Mesodermal cell (in vitro differentiated cells): ENCODE data around the gene COL15A1.

Experiments used
- H3K27ac ChIP-seq: 2 replicates; pipeline ENCODE4 v1.7.0; 2013; ENCODE audit warnings: mild to moderate bottlenecking, low read depth, low read length, moderate library complexity; ENCODE audit not compliant: severe bottlenecking
- H3K36me3 ChIP-seq: 2 replicates; pipeline ENCODE4 v1.7.1; 2013; ENCODE audit warnings: mild to moderate bottlenecking, low read length, moderate library complexity; ENCODE audit not compliant: control insufficient read depth, insufficient read depth
- H3K4me1 ChIP-seq: one replicate; pipeline ENCODE4 v1.7.1; 2013; ENCODE audit warnings: mild to moderate bottlenecking, low read length; ENCODE audit not compliant: insufficient read depth, control insufficient read depth, poor library complexity, severe bottlenecking
- H3K4me3 ChIP-seq: 2 replicates; pipeline ENCODE4 v1.7.0; 2013; ENCODE audit warnings: low read length, control low read depth, mild to moderate bottlenecking; ENCODE audit not compliant: insufficient read depth, poor library complexity, severe bottlenecking; ENCODE audit errors: extremely low read depth
- H3K9me3 ChIP-seq: 2 replicates; pipeline ENCODE4 v1.7.1; 2013; ENCODE audit warnings: mild to moderate bottlenecking, low read length, moderate library complexity; ENCODE audit not compliant: control insufficient read depth
- WGBS, 2 experiments: methylation state at CpG; one replicate each; pipeline ENCODE4 v1.1.5; 2013; ENCODE audit warnings: missing lambda C conversion rate in 2 of 2; ENCODE audit not compliant: insufficient coverage in 2 of 2; 5-methylcytosine and 5-hydroxymethylcytosine counted together

Gene COL15A1

DNA sequence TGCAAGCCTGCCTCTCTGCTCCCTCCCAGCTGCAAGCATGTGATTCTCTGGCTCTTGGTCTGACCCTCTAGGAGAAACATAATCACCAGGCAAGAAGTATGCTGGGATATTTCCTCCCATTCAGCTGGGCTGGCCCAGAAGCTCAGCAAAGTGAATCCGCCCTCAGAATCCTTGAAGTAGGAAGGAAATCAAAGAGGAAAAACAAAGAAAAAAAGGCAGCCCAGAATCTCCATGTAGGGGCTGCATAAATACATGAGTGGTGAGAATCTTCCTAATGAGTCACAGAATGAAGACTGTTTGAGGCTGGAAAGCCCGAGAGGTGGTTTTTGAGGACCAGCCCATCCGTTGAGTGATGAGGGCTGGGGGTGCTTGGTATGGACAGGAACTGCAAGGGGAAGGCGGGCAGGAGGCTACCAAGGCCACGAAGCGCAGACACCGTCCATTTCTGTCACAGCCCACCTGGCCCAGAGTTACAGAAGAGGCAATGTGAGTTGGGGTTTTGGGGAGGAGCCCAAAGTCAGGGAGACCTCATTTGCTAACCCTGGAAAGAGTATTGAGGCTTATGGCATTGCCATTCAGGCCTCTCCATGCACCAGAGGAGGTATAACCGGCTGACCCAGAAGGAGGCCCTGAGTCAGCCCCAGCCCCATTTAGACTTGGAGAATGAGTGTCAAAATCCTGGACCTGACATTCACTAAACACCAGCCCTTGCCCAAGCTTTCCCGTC, 127.8 kb downstream of the COL15A1 start:
- Histone ChIP-seq H3K27ac (no peak overlapping the region), H3K9me3 (no peaks in the 10 kb centered on the region), H3K4me1 (peaks cover 30% of the 10 kb centered on the region), H3K36me3 (no peaks in the 10 kb centered on the region), H3K4me3 (no peak overlapping the region)
- 94 to 98% methylated on average over 3 to 9 of the region's 9 CpGs for WGBS, 2 experiments

DNA sequence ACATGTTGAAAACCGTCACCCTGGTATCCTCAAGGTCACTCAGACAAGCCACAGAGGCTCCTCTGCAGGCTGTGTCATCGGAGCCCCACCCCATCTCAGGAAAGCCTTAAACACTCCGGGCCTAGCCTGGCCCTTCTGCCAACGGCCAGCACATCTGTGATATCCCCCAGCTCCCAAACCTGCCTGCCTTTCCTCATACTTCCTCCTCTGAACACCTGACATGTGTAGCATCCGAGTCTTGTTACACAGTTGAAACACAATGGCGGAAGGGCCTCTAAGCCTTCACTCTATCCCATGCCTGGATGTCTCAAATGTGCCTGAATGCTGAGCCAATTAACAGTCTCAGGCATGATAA, 128.3 kb downstream of the COL15A1 start:
- no peaks in the 10 kb centered on the region for H3K36me3 ChIP-seq
- H3K27ac ChIP-seq = no peak overlapping the region
- peaks cover 35% of the 10 kb centered on the region for H3K4me1 ChIP-seq
- H3K9me3 ChIP-seq = no peaks in the 10 kb centered on the region
- WGBS, 2 experiments = 87 to 100% methylated on average over 3 to 4 of the region's 6 CpGs
- H3K4me3 ChIP-seq = no peak overlapping the region

DNA sequence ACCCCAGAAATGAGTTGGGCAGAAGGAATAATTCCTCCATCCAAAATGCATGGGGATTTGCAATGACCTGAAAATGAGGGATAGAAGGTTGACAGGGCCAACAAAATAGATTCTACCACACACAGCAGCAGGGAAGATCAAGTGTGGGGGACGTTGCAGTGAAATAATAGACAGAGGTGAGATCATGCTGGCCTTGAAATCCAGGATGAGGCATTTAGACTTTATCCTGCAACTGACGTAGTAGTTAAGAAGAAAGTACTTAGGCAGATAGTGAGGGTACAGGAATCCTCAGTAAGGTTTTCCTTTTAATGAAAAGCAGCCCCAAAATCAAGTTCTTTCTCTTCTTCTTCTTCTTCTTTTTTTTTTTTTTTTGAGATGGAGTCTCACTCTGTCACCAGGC, 129.6 kb downstream of the COL15A1 start:
- Histone ChIP-seq H3K36me3 (no peaks in the 10 kb centered on the region), H3K9me3 (no peaks in the 10 kb centered on the region), H3K4me1 (peaks cover 32% of the 10 kb centered on the region), H3K27ac (no peak overlapping the region), H3K4me3 (no peak overlapping the region)
- 100% methylated on average over 1 of the region's 2 CpGs for WGBS, 2 experiments

DNA sequence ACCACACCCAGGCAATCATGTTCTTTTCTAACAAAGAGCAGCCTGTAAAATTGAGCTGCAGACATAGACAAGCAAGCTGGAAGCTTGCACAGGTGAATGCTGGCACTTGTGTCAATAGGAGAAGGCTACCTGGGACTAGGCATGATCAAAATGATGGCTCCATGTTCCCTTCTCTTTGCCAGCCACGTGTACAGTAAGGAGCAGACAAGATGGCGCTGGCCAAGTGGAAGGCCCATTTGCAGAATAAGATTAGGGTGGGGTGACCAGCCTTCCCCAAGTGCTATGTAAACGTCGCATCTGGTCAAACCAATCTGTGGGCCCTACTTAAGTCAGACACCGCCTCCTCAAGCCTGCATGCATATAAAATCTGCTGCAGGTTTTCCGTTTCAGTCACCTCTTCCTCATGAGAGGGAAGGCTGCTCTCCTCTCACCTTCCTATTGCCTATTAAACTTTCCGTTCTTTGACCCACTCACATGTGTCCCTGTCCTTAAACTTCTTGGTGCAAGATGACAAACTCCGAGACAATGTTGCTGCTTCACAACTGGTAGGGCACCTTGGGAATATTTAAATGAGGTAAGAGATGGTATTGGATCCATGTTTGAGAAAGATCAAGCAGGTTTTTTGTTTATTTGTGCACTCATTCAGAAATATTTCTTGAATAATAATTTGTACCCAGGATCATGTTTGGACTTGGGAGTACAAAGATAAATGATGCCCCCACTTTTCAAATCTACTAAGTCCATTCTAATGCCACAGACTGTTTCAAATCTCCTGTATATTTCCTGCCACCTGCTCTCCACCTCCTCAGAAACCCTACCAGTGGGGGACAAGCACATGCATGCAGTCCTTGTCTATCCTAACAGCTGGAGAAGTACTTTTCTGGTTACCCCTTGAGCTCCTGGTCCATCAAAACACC, 130.5 kb downstream of the COL15A1 start:
- no peak overlapping the region for H3K4me3 ChIP-seq
- H3K36me3 ChIP-seq = no peaks in the 10 kb centered on the region
- no peaks in the 10 kb centered on the region for H3K9me3 ChIP-seq
- 93 to 97% methylated on average over 6 to 7 of the region's 8 CpGs for WGBS, 2 experiments
- peak overlapping the region; percentile 16 for H3K27ac ChIP-seq
- H3K4me1 ChIP-seq = peaks cover 32% of the 10 kb centered on the region

DNA sequence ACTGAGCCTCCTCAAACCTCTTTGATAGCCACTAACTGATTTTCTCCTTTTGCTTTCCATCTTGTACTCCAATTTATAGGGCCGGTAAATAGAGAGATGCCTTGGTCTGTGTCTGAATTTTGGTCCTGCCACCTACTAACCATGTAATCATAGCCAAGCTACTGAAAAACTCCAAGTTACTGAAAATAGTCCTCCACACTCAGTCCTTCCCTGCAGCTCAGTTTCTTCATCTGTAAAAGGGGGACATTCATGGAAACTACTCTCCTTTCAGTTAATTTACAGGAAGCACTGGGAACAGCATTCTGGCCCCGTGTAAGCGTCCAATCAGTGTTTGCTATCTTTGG, 131.2 kb downstream of the COL15A1 start:
- no peaks in the 10 kb centered on the region for H3K9me3 ChIP-seq
- H3K36me3 ChIP-seq = no peaks in the 10 kb centered on the region
- peaks cover 32% of the 10 kb centered on the region for H3K4me1 ChIP-seq
- WGBS, 2 experiments = 90 to 91% methylated on average over 2 to 3 of the region's 3 CpGs
- H3K4me3 ChIP-seq = no peak overlapping the region
- H3K27ac ChIP-seq = peak overlapping the region; percentile 16

DNA sequence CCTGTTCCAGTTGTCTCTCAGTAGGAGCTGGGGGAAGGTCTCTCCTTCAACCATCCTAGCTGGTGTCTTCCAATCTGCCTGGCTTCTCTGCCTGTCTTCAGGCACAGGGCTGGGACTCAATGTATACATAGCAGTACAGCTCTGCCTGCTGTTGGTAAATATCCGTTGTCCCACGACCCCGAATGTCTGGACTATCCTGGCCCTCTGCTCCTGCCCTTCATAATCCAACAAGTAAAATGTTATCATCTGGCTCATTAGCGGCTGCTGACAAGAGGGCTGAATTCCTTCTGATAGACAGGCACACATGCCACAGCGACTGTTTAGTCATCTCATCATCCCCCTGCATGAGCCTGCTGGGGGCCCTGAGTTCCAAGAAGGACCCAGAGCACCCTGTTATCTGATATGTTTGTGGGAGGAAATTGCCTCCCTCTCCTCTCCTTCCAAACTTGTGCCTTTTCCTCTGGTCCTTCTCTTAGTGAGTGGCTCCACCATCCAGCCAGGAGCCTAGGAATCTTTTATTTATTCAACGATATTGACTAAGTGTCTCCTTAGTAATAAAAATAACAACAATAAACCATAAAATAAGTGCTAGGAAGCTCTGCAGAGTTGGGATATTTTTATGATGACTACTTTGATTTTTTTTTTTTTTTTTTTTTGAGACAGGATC, 131.7 kb downstream of the COL15A1 start:
- WGBS, 2 experiments = 75 to 77% methylated on average over 4 to 5 of the region's 6 CpGs
- H3K4me3 ChIP-seq = no peak overlapping the region
- H3K9me3 ChIP-seq = no peaks in the 10 kb centered on the region
- H3K4me1 ChIP-seq = peaks cover 32% of the 10 kb centered on the region
- H3K36me3 ChIP-seq = no peaks in the 10 kb centered on the region
- peak overlapping the region; percentile 16 for H3K27ac ChIP-seq

DNA sequence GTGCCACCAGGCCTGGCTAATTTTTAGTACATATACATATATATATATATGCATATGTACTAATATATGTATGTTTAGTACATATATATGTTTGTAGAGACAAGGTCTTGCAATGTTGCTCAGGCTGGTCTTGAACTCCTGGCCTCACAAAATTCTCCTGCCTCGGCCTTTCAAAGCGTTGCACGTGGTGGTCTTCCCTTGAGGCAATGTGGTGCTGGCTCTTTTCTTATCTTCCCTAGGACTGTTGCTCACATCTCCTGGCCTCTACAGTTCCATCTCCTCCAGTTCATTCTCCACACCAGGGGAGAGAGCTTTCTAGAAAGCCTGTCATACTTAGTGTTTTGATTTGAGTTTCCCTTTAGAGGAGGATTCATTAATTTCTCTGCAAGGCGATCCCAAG, 132.3 kb downstream of the COL15A1 start:
- WGBS, 2 experiments = 94% methylated on average over 4 of the region's 4 CpGs; no CpG with 5 or more reads in 1 of the 2 experiments
- peaks cover 28% of the 10 kb centered on the region for H3K4me1 ChIP-seq
- H3K36me3 ChIP-seq = no peaks in the 10 kb centered on the region
- no peaks in the 10 kb centered on the region for H3K9me3 ChIP-seq
- H3K27ac ChIP-seq = peak overlapping the region; percentile 70
- H3K4me3 ChIP-seq = no peak overlapping the region

DNA sequence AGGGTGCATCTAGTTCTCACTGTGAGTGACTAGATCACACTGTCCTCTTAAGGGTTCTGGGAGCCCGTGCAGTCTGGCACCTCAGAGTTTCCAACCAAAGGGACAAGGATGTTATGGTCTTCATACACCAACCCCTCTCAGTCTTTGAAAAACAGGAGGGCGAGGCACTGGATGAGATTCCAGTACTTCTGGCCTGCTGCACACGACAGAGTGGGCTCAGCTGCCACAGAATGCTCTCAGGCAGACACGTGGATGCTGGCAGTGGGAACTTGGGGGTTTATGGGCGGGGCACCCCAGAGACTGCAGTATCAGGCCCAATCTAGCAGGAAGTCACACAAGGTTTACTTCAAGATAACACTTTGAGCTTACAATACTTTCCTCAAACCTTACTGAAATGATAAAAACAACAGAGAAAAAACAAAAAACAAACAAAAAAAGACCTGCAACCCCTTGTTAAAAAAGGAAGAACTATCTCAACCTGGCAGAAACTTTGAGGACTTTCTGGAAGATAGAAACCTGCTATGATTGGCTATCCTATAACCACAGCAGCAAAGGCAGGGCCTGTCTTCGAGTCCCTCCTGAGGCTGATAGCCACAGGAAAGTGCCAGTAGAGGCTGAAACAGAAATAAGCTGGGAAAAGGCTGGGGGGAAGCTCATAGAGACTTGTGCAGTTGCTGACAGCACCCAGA, 132.9 kb downstream of the COL15A1 start:
- H3K27ac ChIP-seq = peak overlapping the region; percentile 70
- no peaks in the 10 kb centered on the region for H3K36me3 ChIP-seq
- no peak overlapping the region for H3K4me3 ChIP-seq
- 72 to 85% methylated on average over 4 to 6 of the region's 6 CpGs for WGBS, 2 experiments
- H3K4me1 ChIP-seq = peaks cover 23% of the 10 kb centered on the region
- H3K9me3 ChIP-seq = no peaks in the 10 kb centered on the region

DNA sequence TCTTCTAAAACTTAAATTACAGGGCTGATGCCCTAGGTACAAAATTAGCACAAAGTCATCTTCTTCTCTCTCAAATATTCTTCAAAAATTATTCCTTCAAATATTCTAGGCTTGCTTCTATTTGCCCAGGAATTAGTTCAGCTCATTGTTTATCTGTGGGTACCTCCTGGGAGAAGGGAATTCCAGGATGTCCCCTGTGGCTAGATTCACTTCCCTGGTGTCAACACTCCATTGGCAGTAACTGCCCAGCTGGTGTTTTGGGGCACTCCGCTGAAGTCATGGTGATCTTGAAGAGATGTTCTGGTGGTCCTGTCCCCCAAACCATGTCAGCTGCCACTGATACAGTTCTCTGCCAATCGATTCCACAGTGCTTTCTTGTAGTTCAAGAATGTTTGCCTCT, 135.0 kb downstream of the COL15A1 start:
- no peaks in the 10 kb centered on the region for H3K36me3 ChIP-seq
- no peak overlapping the region for H3K27ac ChIP-seq
- peaks cover 23% of the 10 kb centered on the region for H3K4me1 ChIP-seq
- no peak overlapping the region for H3K4me3 ChIP-seq
- 81 to 83% methylated on average over 1 to 2 of the region's 2 CpGs for WGBS, 2 experiments
- no peaks in the 10 kb centered on the region for H3K9me3 ChIP-seq

DNA sequence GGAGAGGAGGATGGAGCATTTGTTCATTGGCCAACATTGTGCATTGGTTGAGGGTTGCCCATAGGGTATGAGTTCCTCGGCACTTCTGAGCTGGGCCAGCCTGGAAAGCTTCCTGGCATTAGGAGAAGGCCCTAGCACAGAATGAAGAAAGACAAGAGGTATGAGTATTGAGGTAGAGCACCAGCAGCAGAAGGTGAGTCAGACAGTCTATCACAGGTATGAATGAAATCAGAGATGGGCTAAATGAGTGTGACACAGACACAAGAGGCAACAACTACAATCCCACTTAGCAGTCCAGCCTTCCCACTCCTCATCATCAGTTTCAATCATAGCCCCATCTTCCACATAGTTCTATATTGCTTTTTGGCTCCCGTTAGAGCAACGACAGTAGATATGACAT, 135.8 kb downstream of the COL15A1 start:
- no peaks in the 10 kb centered on the region for H3K36me3 ChIP-seq
- no peak overlapping the region for H3K4me3 ChIP-seq
- 100% methylated on average over 1 of the region's 3 CpGs; no CpG with 5 or more reads in 1 of the 2 experiments for WGBS, 2 experiments
- no peak overlapping the region for H3K27ac ChIP-seq
- H3K4me1 ChIP-seq = peaks cover 23% of the 10 kb centered on the region
- H3K9me3 ChIP-seq = no peaks in the 10 kb centered on the region
